Nephron progenitor cell (in vitro differentiated cells): ENCODE results near the gene COL18A1.

Source experiments
- DNase-seq: peaks from one replicate; pipeline ENCODE4 v3.0.0; 2021
- H3K27ac Mint-ChIP-seq: 2 replicates; pipeline ENCODE4 v1.8.0; 2021; ENCODE audit warnings: mild to moderate bottlenecking, moderate library complexity, mixed read lengths
- H3K27me3 Mint-ChIP-seq: 2 replicates; pipeline ENCODE4 v1.8.0; 2021; ENCODE audit warnings: mild to moderate bottlenecking, low read depth, mixed read lengths; ENCODE audit not compliant: poor library complexity
- H3K36me3 Mint-ChIP-seq: 2 replicates; pipeline ENCODE4 v1.8.0; 2021; ENCODE audit warnings: low read depth, mixed read lengths
- H3K4me1 Mint-ChIP-seq: 2 replicates; pipeline ENCODE4 v1.8.0; 2021; ENCODE audit warnings: mixed read lengths
- H3K4me3 Mint-ChIP-seq: 2 replicates; pipeline ENCODE4 v1.8.0; 2021; ENCODE audit warnings: mild to moderate bottlenecking, moderate library complexity, mixed read lengths
- H3K9me3 Mint-ChIP-seq: 2 replicates; pipeline ENCODE4 v1.8.0; 2021; ENCODE audit warnings: mild to moderate bottlenecking, moderate library complexity, mixed read lengths
- CTCF ChIP-seq: fragments of 200-600 bp; sonication (generic); IDR thresholded peaks from 2 replicates; pipeline ENCODE4 v1.5.0; 2021; ENCODE audit warnings: antibody characterized with exemption

The COL18A1 gene

GRCh38 chr21:45548711-45549491, 143.9 kb downstream of the COL18A1 start:
- DNase-seq = no peak
- Mint-ChIP-seq H3K27me3 (peaks cover 14% of the 10 kb centered on the region), H3K9me3 (no peaks in the 10 kb centered on the region), H3K36me3 (no peaks in the 10 kb centered on the region), H3K27ac (no peak overlapping the region), H3K4me3 (no peak overlapping the region), H3K4me1 (peaks cover 28% of the 10 kb centered on the region)
- TF ChIP-seq CTCF = no peak

GRCh38 chr21:45549626-45550463, 144.9 kb downstream of the COL18A1 start:
- H3K36me3 Mint-ChIP-seq = no peaks in the 10 kb centered on the region
- peaks cover 33% of the 10 kb centered on the region for H3K4me1 Mint-ChIP-seq
- no peak overlapping the region for H3K4me3 Mint-ChIP-seq
- no peak overlapping the region for H3K27ac Mint-ChIP-seq
- no peak for DNase-seq
- H3K9me3 Mint-ChIP-seq = no peaks in the 10 kb centered on the region
- TF ChIP-seq CTCF = no peak
- H3K27me3 Mint-ChIP-seq = peaks cover 14% of the 10 kb centered on the region

GRCh38 chr21:45550522-45551210, 145.7 kb downstream of the COL18A1 start:
- Mint-ChIP-seq H3K4me3 (peak overlapping the region; percentile 51), H3K27ac (peak overlapping the region; percentile 94), H3K4me1 (peaks cover 34% of the 10 kb centered on the region), H3K27me3 (peaks cover 14% of the 10 kb centered on the region), H3K36me3 (no peaks in the 10 kb centered on the region), H3K9me3 (no peaks in the 10 kb centered on the region)
- DNase-seq = no peak
- TF ChIP-seq CTCF = no peak

- Mint-ChIP-seq H3K27ac (no peak overlapping the region), H3K9me3 (no peaks in the 10 kb centered on the region), H3K27me3 (peaks cover 14% of the 10 kb centered on the region), H3K4me3 (peak overlapping the region; percentile 65), H3K4me1 (peaks cover 34% of the 10 kb centered on the region), H3K36me3 (no peaks in the 10 kb centered on the region)
- DNase-seq = no peak
- no peak for TF ChIP-seq CTCF
These were observed 146.4 kb downstream of the COL18A1 start for GRCh38 chr21:45551316-45551715.

- Mint-ChIP-seq H3K27me3 (peaks cover 14% of the 10 kb centered on the region), H3K4me3 (peak overlapping the region; percentile 65), H3K27ac (no peak overlapping the region), H3K36me3 (no peaks in the 10 kb centered on the region), H3K4me1 (peaks cover 34% of the 10 kb centered on the region), H3K9me3 (no peaks in the 10 kb centered on the region)
- DNase-seq = no peak
- TF ChIP-seq CTCF = no peak
These were observed 147.1 kb downstream of the COL18A1 start for GRCh38 chr21:45551783-45552695.
